Memory B cell (primary cell): Measurements from ENCODE around the gene TMEM236.

Experiments
- ATAC-seq: fragments of 150-1000 bp; cut with Tn5 transposase; 2 replicates; pipeline ENCODE4 v1.10.0; 2021; ENCODE audit warnings: low read depth, mild to moderate bottlenecking, moderate library complexity
- DNase-seq, 2 donors: peaks; one replicate each; pipeline ENCODE4 v3.0.0; 2022; ENCODE audit warnings: low spot score in 2 of 2
- H3K27ac Mint-ChIP-seq: one replicate; pipeline ENCODE4 v1.8.0; 2022; ENCODE audit warnings: mild to moderate bottlenecking, moderate library complexity, mixed read lengths
- H3K27me3 Mint-ChIP-seq: one replicate; pipeline ENCODE4 v1.8.0; 2022; ENCODE audit warnings: mixed read lengths
- H3K36me3 Mint-ChIP-seq: one replicate; pipeline ENCODE4 v1.8.0; 2022; ENCODE audit warnings: mild to moderate bottlenecking, mixed read lengths
- H3K4me1 Mint-ChIP-seq: one replicate; pipeline ENCODE4 v1.8.0; 2022; ENCODE audit warnings: mixed read lengths
- H3K4me3 Mint-ChIP-seq: one replicate; pipeline ENCODE4 v1.8.0; 2022; ENCODE audit warnings: mild to moderate bottlenecking, moderate library complexity, mixed read lengths
- H3K9me3 Mint-ChIP-seq: one replicate; pipeline ENCODE4 v1.8.0; 2022; ENCODE audit warnings: mixed read lengths

TMEM236 gene

DNA sequence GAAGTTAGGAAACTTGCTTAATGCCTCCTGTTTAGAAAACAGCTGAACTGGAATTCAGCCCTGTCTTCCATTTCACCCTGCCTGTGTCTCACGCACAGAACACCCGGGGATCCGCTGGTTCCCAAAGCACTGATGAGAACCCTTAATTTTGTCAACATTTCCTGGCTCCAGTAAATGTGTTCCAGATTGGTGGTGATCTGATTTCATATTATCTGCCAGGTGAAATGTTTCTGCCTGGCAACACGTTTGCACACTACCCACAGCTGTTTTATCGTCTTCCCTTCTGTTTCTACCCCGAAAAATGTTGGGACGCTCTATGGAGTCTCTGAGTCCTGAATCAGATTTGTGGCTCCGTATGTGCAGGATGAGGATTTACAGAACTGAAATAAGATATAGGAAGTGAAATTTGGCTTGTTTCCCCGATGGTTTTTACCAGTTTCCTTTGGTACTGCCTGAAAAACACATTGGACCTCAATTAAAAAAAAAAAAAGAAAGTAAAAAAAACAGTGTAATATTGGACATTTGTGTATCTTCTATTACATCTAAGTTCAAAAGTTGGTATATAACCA lies 86.2 kb downstream of the TMEM236 start:
- no peaks in the 10 kb centered on the region for H3K9me3 Mint-ChIP-seq
- peak; percentile 27 for ATAC-seq
- peaks cover 10% of the 10 kb centered on the region for H3K27me3 Mint-ChIP-seq
- H3K36me3 Mint-ChIP-seq = no peaks in the 10 kb centered on the region
- DNase-seq = no peak
- peak overlapping the region; percentile 31 for H3K27ac Mint-ChIP-seq
- H3K4me1 Mint-ChIP-seq = peaks cover 6% of the 10 kb centered on the region
- peak overlapping the region; percentile 38 for H3K4me3 Mint-ChIP-seq

DNA sequence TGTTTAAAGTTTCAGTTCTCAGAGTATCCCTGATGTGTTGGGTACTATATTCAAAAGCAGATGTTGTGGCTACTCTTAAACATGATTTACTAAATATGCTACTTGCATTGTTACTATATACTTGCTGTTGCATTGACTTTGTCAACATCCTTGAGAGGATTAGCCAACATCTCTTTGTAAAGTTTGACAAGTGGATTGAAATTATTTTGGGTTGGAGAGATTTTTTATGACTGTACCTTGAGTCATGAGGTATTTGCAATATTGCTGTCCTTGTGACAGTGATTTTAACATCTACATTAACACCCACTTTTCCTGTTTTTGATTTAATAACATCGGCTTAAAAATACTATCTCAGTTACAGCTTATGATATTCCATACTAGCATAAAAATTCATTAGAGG lies 89.0 kb downstream of the TMEM236 start:
- peaks cover 7% of the 10 kb centered on the region for H3K27me3 Mint-ChIP-seq
- no peak for ATAC-seq
- no peak overlapping the region for H3K4me3 Mint-ChIP-seq
- no peak for DNase-seq
- no peaks in the 10 kb centered on the region for H3K9me3 Mint-ChIP-seq
- peaks cover 6% of the 10 kb centered on the region for H3K4me1 Mint-ChIP-seq
- no peaks in the 10 kb centered on the region for H3K36me3 Mint-ChIP-seq
- H3K27ac Mint-ChIP-seq = no peak overlapping the region

DNA sequence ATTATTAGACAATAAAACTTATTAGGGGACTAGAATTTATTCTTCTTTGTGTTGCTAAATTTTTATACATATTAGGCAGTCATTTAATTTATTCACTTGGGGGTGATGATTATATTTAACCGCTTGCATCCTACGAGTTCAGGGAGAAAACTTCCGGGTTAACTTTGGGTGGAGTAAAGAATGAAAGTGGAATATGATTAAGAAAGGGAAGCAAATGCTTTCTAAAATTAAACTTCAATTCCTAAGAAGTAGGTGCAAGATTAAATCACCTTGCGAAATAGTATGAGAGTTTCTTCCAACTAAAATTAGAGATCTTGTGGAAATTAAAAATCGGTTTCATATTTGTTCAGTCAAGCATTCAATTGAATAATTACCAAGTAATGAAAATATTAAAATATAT lies 90.6 kb downstream of the TMEM236 start:
- DNase-seq = no peak
- ATAC-seq = no peak

GRCh38 chr10:17847585-17848296 lies 95.7 kb downstream of the TMEM236 start:
- no peaks in the 10 kb centered on the region for H3K4me1 Mint-ChIP-seq
- no peak overlapping the region for H3K4me3 Mint-ChIP-seq
- DNase-seq = no peak
- H3K36me3 Mint-ChIP-seq = no peaks in the 10 kb centered on the region
- H3K27ac Mint-ChIP-seq = no peak overlapping the region
- no peaks in the 10 kb centered on the region for H3K9me3 Mint-ChIP-seq
- ATAC-seq = no peak
- no peaks in the 10 kb centered on the region for H3K27me3 Mint-ChIP-seq

More for the DNA sequence above, 90.6 kb downstream of the TMEM236 start:
- Mint-ChIP-seq H3K9me3 (no peaks in the 10 kb centered on the region), H3K4me1 (peaks cover 6% of the 10 kb centered on the region), H3K27me3 (peaks cover 5% of the 10 kb centered on the region), H3K4me3 (no peak overlapping the region), H3K36me3 (no peaks in the 10 kb centered on the region), H3K27ac (no peak overlapping the region)

DNA sequence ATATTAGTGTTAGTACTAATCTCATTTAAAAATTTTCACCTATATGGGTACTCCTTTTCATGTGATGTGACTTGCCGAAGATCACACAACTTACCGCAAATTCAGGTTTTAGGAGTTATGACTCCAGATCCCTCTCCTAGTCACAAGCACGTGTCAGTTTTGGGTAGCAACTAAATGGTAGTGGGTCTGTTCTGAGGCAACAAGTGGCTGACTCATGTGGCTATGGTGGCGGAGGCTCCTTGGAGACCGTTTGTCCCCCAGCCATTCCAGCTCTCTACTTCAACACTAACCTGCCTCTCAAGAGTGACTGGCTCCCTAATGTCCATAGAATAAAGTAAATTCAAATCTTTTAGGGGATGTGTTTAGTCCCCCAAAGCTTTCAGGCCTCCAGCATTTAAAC lies 96.6 kb downstream of the TMEM236 start:
- Mint-ChIP-seq H3K27me3 (no peaks in the 10 kb centered on the region), H3K36me3 (no peaks in the 10 kb centered on the region), H3K9me3 (no peaks in the 10 kb centered on the region), H3K4me1 (no peaks in the 10 kb centered on the region), H3K4me3 (no peak overlapping the region), H3K27ac (no peak overlapping the region)
- DNase-seq (no peak), ATAC-seq (no peak)
